Measurements from ENCODE around the gene PTRHD1. TPM values are rescaled to one million over a fixed set of nuclear protein-coding genes. Genes with fewer than 3 reads are reported as not detected.
"Not testable (repeated sequence)": the region's sequence is repeated elsewhere in the genome, so short reads cannot be mapped to it uniquely, and the experiment has no call there.

The PTRHD1 gene
- polyA plus RNA-seq, 1 donor from 2014 or later = 33.6 TPM

- H3K79me2 ChIP-seq (replicated peaks; ENCODE audit: insufficient read depth, low read length) = peaks cover 8% of the 10 kb centered on the region
- H3K9ac ChIP-seq (ENCODE audit: low read length) = no peak overlapping the region
- H4K20me1 ChIP-seq (ENCODE audit: insufficient read depth) = no peaks in the 10 kb centered on the region
- H3K9me2 ChIP-seq (ENCODE audit: insufficient read depth, low read length) = no peaks in the 10 kb centered on the region
- no peaks in the 10 kb centered on the region for H3K9me3 ChIP-seq (ENCODE audit: low read length)
- H3K36me3 ChIP-seq (ENCODE audit: insufficient read depth, low read length) = no peaks in the 10 kb centered on the region
- H2AFZ ChIP-seq (ENCODE audit: low read depth, low read length) = no peak overlapping the region
- TF ChIP-seq SMC3 (conservative IDR thresholded peaks at IDR 0.05; ENCODE audit: poor library complexity) (no peak), EZH2 (IDR thresholded peaks at IDR 0.05; ENCODE audit: borderline replicate concordance, insufficient read depth, low read length, poor library complexity, severe bottlenecking) (no peak), TAF1 (IDR thresholded peaks at IDR 0.05; ENCODE audit: low read depth) (no peak), RAD21 (conservative IDR thresholded peaks at IDR 0.05) (no peak)
- no peaks in the 10 kb centered on the region for H3F3A ChIP-seq (ENCODE audit: insufficient read depth, low read length, poor library complexity, severe bottlenecking)
- no peak overlapping the region for H3K27ac ChIP-seq (ENCODE audit: low read length)
- H3K4me3 ChIP-seq (ENCODE audit: low read length) = no peak overlapping the region
- no peaks in the 10 kb centered on the region for H3K27me3 ChIP-seq (ENCODE audit: insufficient read depth, low read depth, low read length)
- no peak overlapping the region for H3K4me2 ChIP-seq (ENCODE audit: low read length)
Measured at GRCh38 chr2:24806661-24807036, 13.5 kb upstream of the PTRHD1 start.

- not testable (repeated sequence) for H2AFZ ChIP-seq (ENCODE audit: low read depth, low read length); H3K79me2 ChIP-seq (replicated peaks; ENCODE audit: insufficient read depth, low read length); H3K27ac ChIP-seq (ENCODE audit: low read length); H3K36me3 ChIP-seq (ENCODE audit: insufficient read depth, low read length); H4K20me1 ChIP-seq (ENCODE audit: insufficient read depth); H3K27me3 ChIP-seq (ENCODE audit: insufficient read depth, low read depth, low read length); H3K9me2 ChIP-seq (ENCODE audit: insufficient read depth, low read length); H3K4me3 ChIP-seq (ENCODE audit: low read length); H3K4me2 ChIP-seq (ENCODE audit: low read length); H3K9ac ChIP-seq (ENCODE audit: low read length); H3F3A ChIP-seq (ENCODE audit: insufficient read depth, low read length, poor library complexity, severe bottlenecking); H3K9me3 ChIP-seq (ENCODE audit: low read length)
Measured at GRCh38 chr2:24805811-24806660, 12.8 kb upstream of the PTRHD1 start.

GRCh38 chr2:24800487-24800886, 7.3 kb upstream of the PTRHD1 start:
- not testable (repeated sequence) for H3K4me3 ChIP-seq (ENCODE audit: low read length); H2AFZ ChIP-seq (ENCODE audit: low read depth, low read length); H3K4me2 ChIP-seq (ENCODE audit: low read length); H3K9ac ChIP-seq (ENCODE audit: low read length); H3K9me2 ChIP-seq (ENCODE audit: insufficient read depth, low read length); H4K20me1 ChIP-seq (ENCODE audit: insufficient read depth); H3F3A ChIP-seq (ENCODE audit: insufficient read depth, low read length, poor library complexity, severe bottlenecking); H3K36me3 ChIP-seq (ENCODE audit: insufficient read depth, low read length); H3K9me3 ChIP-seq (ENCODE audit: low read length); H3K27ac ChIP-seq (ENCODE audit: low read length); H3K27me3 ChIP-seq (ENCODE audit: insufficient read depth, low read depth, low read length)
- peaks cover 11% of the 10 kb centered on the region for H3K79me2 ChIP-seq (replicated peaks; ENCODE audit: insufficient read depth, low read length)

GRCh38 chr2:24797644-24798043, 4.5 kb upstream of the PTRHD1 start:
- H3K9me3 ChIP-seq (ENCODE audit: low read length) = no peaks in the 10 kb centered on the region
- no peak overlapping the region for H3K9ac ChIP-seq (ENCODE audit: low read length)
- H3F3A ChIP-seq (ENCODE audit: insufficient read depth, low read length, poor library complexity, severe bottlenecking) = no peaks in the 10 kb centered on the region
- no peak overlapping the region for H3K27ac ChIP-seq (ENCODE audit: low read length)
- peaks cover 27% of the 10 kb centered on the region for H3K79me2 ChIP-seq (replicated peaks; ENCODE audit: insufficient read depth, low read length)
- H3K4me2 ChIP-seq (ENCODE audit: low read length) = no peak overlapping the region
- no peaks in the 10 kb centered on the region for H4K20me1 ChIP-seq (ENCODE audit: insufficient read depth)
- H3K27me3 ChIP-seq (ENCODE audit: insufficient read depth, low read depth, low read length) = no peaks in the 10 kb centered on the region
- TF ChIP-seq RAD21 (conservative IDR thresholded peaks at IDR 0.05) = no peak
- no peak for TF ChIP-seq CTCF (IDR thresholded peaks at IDR 0.05; ENCODE audit: poor library complexity, severe bottlenecking)
- no peak for TF ChIP-seq REST (IDR thresholded peaks at IDR 0.05; ENCODE audit: borderline replicate concordance)
- no peak for TF ChIP-seq SMC3 (conservative IDR thresholded peaks at IDR 0.05; ENCODE audit: poor library complexity)
- no peak for TF ChIP-seq EP300 (conservative IDR thresholded peaks at IDR 0.05; ENCODE audit: poor library complexity, severe bottlenecking)
- TF ChIP-seq MXI1 (conservative IDR thresholded peaks at IDR 0.05; ENCODE audit: poor library complexity, severe bottlenecking) = no peak
- TF ChIP-seq POLR2AphosphoS5 (IDR thresholded peaks at IDR 0.05) = no peak
- no peak for TF ChIP-seq EZH2 (IDR thresholded peaks at IDR 0.05; ENCODE audit: borderline replicate concordance, insufficient read depth, low read length, poor library complexity, severe bottlenecking)
- no peak for TF ChIP-seq TAF1 (IDR thresholded peaks at IDR 0.05; ENCODE audit: low read depth)
- H3K36me3 ChIP-seq (ENCODE audit: insufficient read depth, low read length) = no peaks in the 10 kb centered on the region
- no peak overlapping the region for H3K4me3 ChIP-seq (ENCODE audit: low read length)
- H3K9me2 ChIP-seq (ENCODE audit: insufficient read depth, low read length) = no peaks in the 10 kb centered on the region
- H2AFZ ChIP-seq (ENCODE audit: low read depth, low read length) = no peak overlapping the region

Measured in neural cell (in vitro differentiated cells).